ENCODE data around the gene FGF3.

Gene FGF3

GRCh38 chr11:69834811-69835800, 15.9 kb upstream of the FGF3 start:
- no peaks in the 10 kb centered on the region for H3K9me3 Mint-ChIP-seq
- H3K27ac Mint-ChIP-seq: no peak overlapping the region
- H3K4me1 Mint-ChIP-seq: peaks cover 4% of the 10 kb centered on the region
- H3K36me3 Mint-ChIP-seq: no peaks in the 10 kb centered on the region
- H3K4me3 Mint-ChIP-seq: no peak overlapping the region
- H3K27me3 Mint-ChIP-seq: peaks cover 19% of the 10 kb centered on the region

GRCh38 chr11:69834251-69834650, 15.0 kb upstream of the FGF3 start:
- Mint-ChIP-seq H3K27ac (no peak overlapping the region), H3K36me3 (no peaks in the 10 kb centered on the region), H3K4me3 (no peak overlapping the region), H3K9me3 (no peaks in the 10 kb centered on the region), H3K4me1 (peaks cover 4% of the 10 kb centered on the region), H3K27me3 (peaks cover 19% of the 10 kb centered on the region)

DNA sequence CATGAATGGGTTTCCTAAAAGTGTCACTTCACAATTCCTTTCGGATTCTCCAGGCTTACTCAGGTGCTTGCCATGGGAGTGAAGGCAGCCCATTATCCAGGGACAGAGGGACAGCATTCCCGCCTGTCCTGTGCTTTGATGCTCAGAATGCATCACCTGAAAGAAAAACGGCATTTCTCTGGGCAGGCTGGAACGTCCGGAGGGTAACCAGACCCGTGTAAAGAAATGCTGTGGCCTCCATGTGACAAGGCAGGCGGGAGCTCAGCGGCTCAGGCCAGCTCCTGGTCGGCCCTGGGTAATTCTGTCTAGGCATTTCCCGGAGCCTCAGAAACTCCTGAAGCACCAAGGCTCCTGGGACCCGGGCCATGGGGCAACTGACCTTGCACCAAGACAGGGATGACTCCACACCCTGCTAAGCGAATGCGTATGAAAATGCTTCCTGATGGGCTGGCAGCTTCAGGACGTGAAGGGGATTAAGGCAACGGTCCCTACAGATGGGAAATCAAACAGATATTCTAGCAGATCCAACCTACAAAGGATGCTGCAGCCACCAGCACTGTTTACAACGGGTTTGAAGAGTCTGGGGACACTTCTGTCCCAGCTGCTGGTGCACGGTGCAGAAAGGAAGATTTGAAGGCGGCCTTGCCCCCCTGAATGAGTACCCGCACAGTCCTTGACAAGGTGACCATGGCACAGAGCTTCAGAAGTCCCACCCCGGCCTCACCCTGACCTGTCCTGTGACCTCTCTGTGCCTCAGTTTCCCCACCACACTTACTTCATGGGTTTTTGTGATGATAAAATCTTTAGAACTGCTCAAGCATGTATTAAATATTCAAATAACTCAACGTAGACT, 13.6 kb upstream of the FGF3 start:
- peaks cover 15% of the 10 kb centered on the region for H3K27me3 Mint-ChIP-seq
- peaks cover 4% of the 10 kb centered on the region for H3K4me1 Mint-ChIP-seq
- H3K27ac Mint-ChIP-seq: no peak overlapping the region
- H3K36me3 Mint-ChIP-seq: no peaks in the 10 kb centered on the region
- H3K9me3 Mint-ChIP-seq: no peaks in the 10 kb centered on the region
- no peak overlapping the region for H3K4me3 Mint-ChIP-seq

DNA sequence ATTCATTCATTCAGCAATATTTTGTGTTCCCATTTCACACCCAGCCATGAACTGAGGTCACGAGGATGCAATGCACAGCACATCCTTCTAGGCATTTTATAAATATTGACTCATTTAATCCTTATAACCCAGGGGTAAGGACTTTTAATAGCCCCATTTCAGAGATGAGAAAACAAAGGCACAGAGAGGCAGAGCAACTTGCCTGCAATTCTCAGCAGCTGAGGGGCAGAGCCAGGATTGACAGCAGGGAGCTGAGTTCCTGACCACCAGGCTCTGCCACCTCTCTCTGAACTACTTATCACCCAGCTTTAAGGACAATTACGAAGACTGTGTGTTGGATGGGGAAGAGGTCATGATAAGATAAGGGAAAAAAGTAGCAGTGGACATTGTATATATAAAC, 12.8 kb upstream of the FGF3 start:
- Mint-ChIP-seq H3K4me1 (peaks cover 4% of the 10 kb centered on the region), H3K27ac (no peak overlapping the region), H3K4me3 (no peak overlapping the region), H3K9me3 (no peaks in the 10 kb centered on the region), H3K36me3 (no peaks in the 10 kb centered on the region), H3K27me3 (peaks cover 13% of the 10 kb centered on the region)

DNA sequence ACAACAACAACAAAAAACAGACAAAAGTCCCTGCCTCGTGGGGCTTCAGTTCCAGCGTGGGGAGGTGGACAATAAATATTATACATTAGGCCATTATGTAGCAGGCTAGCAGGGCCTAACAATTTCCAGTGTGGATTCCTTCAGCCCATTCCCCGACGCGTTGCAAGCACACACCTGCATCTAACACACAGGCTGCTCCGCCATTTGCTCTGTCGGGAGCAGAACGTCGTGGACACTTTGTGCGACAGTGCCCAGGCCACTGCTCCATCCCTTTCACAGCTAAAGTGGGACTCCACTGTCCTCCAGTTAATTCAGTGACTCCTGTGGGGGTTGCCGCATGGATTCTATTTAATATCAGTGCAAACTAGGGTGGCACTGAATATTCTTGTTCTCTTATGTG, 10.9 kb upstream of the FGF3 start:
- H3K27ac Mint-ChIP-seq: no peak overlapping the region
- H3K4me1 Mint-ChIP-seq: no peaks in the 10 kb centered on the region
- peaks cover 7% of the 10 kb centered on the region for H3K27me3 Mint-ChIP-seq
- no peaks in the 10 kb centered on the region for H3K9me3 Mint-ChIP-seq
- no peak overlapping the region for H3K4me3 Mint-ChIP-seq
- H3K36me3 Mint-ChIP-seq: no peaks in the 10 kb centered on the region

- H3K36me3 Mint-ChIP-seq: no peaks in the 10 kb centered on the region
- peaks cover 7% of the 10 kb centered on the region for H3K27me3 Mint-ChIP-seq
- H3K9me3 Mint-ChIP-seq: no peaks in the 10 kb centered on the region
- no peak overlapping the region for H3K4me3 Mint-ChIP-seq
- no peak overlapping the region for H3K27ac Mint-ChIP-seq
- no peaks in the 10 kb centered on the region for H3K4me1 Mint-ChIP-seq
These were observed 9.7 kb upstream of the FGF3 start for GRCh38 chr11:69828971-69829344.

GRCh38 chr11:69828276-69828970, 9.2 kb upstream of the FGF3 start:
- H3K27ac Mint-ChIP-seq: no peak overlapping the region
- no peaks in the 10 kb centered on the region for H3K36me3 Mint-ChIP-seq
- H3K27me3 Mint-ChIP-seq: peaks cover 7% of the 10 kb centered on the region
- H3K9me3 Mint-ChIP-seq: no peaks in the 10 kb centered on the region
- H3K4me3 Mint-ChIP-seq: no peak overlapping the region
- H3K4me1 Mint-ChIP-seq: no peaks in the 10 kb centered on the region

DNA sequence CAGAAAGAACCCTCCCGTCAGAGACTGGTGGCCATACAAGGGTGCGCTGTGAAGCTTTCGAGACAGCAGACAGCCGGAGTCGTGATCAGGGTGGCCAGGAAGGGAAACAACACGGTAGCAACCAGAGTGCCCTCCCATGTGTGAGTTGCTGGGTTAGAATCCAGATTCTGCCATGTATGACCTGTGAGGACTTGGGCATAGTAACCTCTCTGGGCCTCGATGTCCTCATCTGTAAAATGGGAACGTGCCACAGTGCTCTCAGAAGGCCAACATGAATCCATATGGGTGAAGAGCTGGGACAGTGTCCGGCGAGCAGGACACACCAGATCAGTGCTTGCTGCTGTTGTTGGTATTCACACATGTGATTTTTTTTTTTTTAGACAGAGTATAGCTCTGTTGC, 7.6 kb upstream of the FGF3 start:
- no peak overlapping the region for H3K27ac Mint-ChIP-seq
- H3K27me3 Mint-ChIP-seq: peaks cover 5% of the 10 kb centered on the region
- H3K4me3 Mint-ChIP-seq: no peak overlapping the region
- H3K36me3 Mint-ChIP-seq: no peaks in the 10 kb centered on the region
- no peaks in the 10 kb centered on the region for H3K4me1 Mint-ChIP-seq
- no peaks in the 10 kb centered on the region for H3K9me3 Mint-ChIP-seq

DNA sequence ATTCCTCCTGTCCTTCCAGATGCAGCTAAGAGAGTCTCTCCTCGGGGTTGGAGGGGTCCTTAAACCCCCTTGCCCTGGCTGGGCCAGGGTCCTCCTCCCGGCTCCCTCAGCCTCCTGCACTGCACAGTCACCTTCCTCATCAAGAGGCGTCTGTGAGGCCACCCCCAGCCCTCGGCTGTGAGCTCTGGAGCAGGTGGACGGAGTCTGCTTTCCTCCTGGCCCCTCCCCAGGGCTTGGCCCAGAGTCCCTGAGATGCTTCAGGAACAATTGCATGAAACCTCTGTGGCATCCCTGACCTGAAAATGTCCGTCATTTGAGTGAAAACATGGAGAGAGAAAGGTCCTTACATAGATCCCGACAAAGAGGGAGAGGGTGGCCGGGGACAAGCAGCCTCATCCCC, 6.7 kb upstream of the FGF3 start:
- H3K9me3 Mint-ChIP-seq: no peaks in the 10 kb centered on the region
- peaks cover 5% of the 10 kb centered on the region for H3K27me3 Mint-ChIP-seq
- no peak overlapping the region for H3K27ac Mint-ChIP-seq
- no peak overlapping the region for H3K4me3 Mint-ChIP-seq
- H3K36me3 Mint-ChIP-seq: no peaks in the 10 kb centered on the region
- no peaks in the 10 kb centered on the region for H3K4me1 Mint-ChIP-seq

GRCh38 chr11:69825037-69825834, 6.0 kb upstream of the FGF3 start:
- Mint-ChIP-seq H3K36me3 (no peaks in the 10 kb centered on the region), H3K4me3 (no peak overlapping the region), H3K4me1 (no peaks in the 10 kb centered on the region), H3K9me3 (no peaks in the 10 kb centered on the region), H3K27ac (no peak overlapping the region), H3K27me3 (peaks cover 10% of the 10 kb centered on the region)

DNA sequence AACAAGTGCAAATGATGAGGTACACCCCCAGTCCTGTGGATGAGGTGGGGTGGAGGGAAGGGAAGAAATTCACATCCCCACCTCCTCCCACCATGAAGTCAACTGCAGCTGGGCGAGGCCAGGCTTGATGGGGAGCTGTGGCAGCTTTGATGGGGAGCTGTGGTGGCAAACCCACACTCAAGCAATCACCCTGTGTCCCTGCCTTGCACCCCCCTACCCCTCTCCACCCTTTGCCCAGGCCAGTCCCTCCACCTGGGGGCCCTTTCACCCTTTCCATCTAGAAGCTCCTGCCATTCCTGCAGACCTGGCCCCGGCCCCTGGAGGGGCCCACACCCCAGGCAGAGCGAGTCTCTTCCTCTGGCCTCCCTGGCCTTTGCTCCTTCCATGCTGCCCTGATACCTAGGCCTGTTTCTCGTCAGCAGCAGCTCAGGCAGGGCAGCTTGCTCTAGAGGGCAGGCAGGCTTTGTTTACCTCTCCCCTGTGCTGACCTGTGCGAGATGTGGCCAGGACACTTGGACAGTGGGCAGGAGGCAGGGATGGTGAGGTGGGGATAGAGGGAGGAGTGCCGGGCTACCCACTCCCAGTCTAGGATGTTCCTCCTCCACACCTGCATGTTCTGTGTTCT, 4.5 kb upstream of the FGF3 start:
- no peak overlapping the region for H3K27ac Mint-ChIP-seq
- no peak overlapping the region for H3K4me3 Mint-ChIP-seq
- no peaks in the 10 kb centered on the region for H3K9me3 Mint-ChIP-seq
- no peaks in the 10 kb centered on the region for H3K4me1 Mint-ChIP-seq
- H3K36me3 Mint-ChIP-seq: no peaks in the 10 kb centered on the region
- H3K27me3 Mint-ChIP-seq: peaks cover 12% of the 10 kb centered on the region

DNA sequence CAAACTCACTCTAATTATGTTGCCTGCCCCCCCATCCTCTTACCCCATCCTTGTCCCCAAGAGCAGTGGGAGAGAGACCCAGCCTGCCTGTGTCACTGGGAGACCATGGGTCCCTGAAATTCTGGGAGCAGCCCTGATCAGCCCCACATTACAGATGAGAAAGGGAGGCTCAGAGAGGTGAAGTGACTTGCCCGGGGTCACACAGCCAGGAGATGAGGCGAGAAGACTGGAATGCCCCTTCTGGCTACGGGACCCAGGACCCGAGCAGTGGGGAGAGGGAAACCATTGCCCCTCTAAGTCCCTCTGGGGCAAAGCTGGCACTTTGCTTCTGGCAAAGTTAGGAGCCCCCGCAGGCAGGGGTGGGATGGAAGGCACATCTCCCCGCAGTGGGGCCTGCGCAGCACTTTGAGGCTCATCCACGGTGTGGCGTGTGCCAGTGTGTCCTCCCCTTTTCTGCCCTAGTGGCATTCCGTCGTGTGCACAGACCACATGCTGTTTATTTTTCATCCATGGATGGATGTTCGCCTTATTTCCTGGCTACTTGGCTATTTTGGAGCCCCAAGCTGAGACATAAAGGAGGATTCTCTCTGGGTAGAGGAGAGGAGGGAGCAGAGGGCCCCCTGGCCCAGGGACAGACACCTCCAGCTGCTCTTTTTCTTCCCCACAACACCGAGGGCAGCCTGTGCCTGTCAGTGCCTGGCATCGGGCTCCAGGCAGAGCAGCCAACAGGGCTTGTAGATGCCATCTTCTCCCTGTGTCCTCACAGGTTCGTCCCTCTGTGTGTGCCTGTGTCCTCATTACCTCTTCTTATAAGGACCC, 3.7 kb upstream of the FGF3 start:
- H3K36me3 Mint-ChIP-seq: no peaks in the 10 kb centered on the region
- no peaks in the 10 kb centered on the region for H3K4me1 Mint-ChIP-seq
- peaks cover 12% of the 10 kb centered on the region for H3K27me3 Mint-ChIP-seq
- H3K4me3 Mint-ChIP-seq: no peak overlapping the region
- H3K27ac Mint-ChIP-seq: no peak overlapping the region
- H3K9me3 Mint-ChIP-seq: no peaks in the 10 kb centered on the region

DNA sequence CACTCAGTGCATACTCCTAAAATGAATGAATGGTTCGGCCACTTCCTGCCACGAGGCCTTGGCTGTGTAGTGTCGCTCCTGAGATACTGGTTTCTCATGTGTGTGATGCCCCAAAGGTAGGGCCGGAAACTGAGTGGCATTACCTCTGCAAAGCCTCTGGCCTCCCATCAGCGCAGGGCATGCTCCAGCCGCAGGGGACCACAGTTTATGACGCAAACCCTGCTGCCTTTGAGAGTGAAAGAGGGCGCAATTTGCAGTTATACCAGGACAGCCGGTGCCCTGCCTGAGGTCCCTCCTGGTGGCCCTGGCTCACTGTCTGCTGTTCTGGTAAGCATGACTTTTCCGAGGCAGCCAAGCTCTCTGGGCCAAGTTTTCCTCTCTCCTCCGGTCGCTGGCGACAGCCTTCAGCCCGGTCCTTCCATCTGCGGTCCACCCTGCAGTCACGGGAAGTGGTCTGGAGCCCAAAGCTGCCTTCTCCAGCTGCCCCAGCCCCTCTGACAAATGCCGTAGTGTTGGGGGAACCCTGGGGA, 2.4 kb upstream of the FGF3 start:
- no peaks in the 10 kb centered on the region for H3K36me3 Mint-ChIP-seq
- no peaks in the 10 kb centered on the region for H3K4me1 Mint-ChIP-seq
- H3K4me3 Mint-ChIP-seq: no peak overlapping the region
- H3K27me3 Mint-ChIP-seq: peaks cover 12% of the 10 kb centered on the region
- H3K27ac Mint-ChIP-seq: no peak overlapping the region
- H3K9me3 Mint-ChIP-seq: no peaks in the 10 kb centered on the region

DNA sequence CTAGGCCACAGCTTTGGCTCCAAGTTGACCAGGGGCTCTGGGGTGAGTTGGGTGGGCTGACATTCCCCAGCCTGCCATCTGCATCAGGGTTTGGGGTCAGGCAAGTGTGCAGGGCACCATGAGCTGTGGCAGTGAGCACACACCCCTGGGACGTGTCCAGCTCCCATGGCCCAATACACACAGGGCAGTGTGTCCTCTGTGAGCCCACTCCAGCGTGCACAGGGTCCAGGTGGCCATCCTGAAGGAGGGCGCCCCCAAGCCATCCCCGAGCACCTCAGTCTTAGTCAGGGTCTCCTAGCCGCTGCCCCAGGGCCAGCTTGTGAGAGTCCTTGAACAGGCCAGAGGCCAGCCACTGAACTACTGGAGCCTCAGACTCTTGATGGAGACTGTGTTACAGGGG, 1.2 kb upstream of the FGF3 start:
- Mint-ChIP-seq H3K27me3 (peaks cover 15% of the 10 kb centered on the region), H3K36me3 (no peaks in the 10 kb centered on the region), H3K4me1 (no peaks in the 10 kb centered on the region), H3K4me3 (no peak overlapping the region), H3K9me3 (no peaks in the 10 kb centered on the region), H3K27ac (no peak overlapping the region)

Measured in activated naive CD4-positive, alpha-beta T cell treated with anti-CD3 and anti-CD28 coated beads, Interleukin-2, amount 50 U/mL, for 24 hours (primary cell).